SK-N-SH treated with all-trans-retinoic acid at 6 μM for 48 hours (cell line): Measurements from ENCODE around the gene PFN2.
"Not testable (repeated sequence)": the region's sequence is repeated elsewhere in the genome, so short reads cannot be mapped to it uniquely, and the experiment has no call there.

ENCODE experiments used
- ATAC-seq: fragments of 200-7000 bp; cut with Tn5 transposase; 3 replicates; pipeline ENCODE4 v1.9.1; 2020; ENCODE audit warnings: mild to moderate bottlenecking, moderate library complexity
- BACH2 ChIP-seq: fragments of 250-450 bp; sonication (Bioruptor Pico); IDR thresholded peaks from 2 replicates; pipeline ENCODE4 v1.9.0; 2021; ENCODE audit warnings: mild to moderate bottlenecking, borderline replicate concordance
- CSRNP3 ChIP-seq: fragments of 250-450 bp; sonication (Bioruptor Pico); IDR thresholded peaks from 2 replicates; pipeline ENCODE4 v1.5.1; 2021; ENCODE audit warnings: mild to moderate bottlenecking, moderate library complexity
- GLIS3 ChIP-seq: fragments of 250-450 bp; sonication (Bioruptor Pico); IDR thresholded peaks from 2 replicates; pipeline ENCODE4 v1.5.0; 2020; ENCODE audit warnings: mild to moderate bottlenecking, moderate library complexity
- ISL1 ChIP-seq: fragments of 250-450 bp; sonication (Bioruptor Pico); IDR thresholded peaks from 2 replicates; pipeline ENCODE4 v2.1.2; 2022; ENCODE audit warnings: mild to moderate bottlenecking, moderate library complexity
- OSR1 ChIP-seq: fragments of 250-450 bp; sonication (Bioruptor Pico); IDR thresholded peaks from 2 replicates; pipeline ENCODE4 v1.8.0; 2022; ENCODE audit warnings: moderate library complexity, mild to moderate bottlenecking, inconsistent platforms
- PATZ1 ChIP-seq: fragments of 250-450 bp; sonication (Bioruptor Pico); IDR thresholded peaks from 2 replicates; pipeline ENCODE4 v1.8.0; 2020; ENCODE audit warnings: mild to moderate bottlenecking, moderate library complexity, borderline replicate concordance
- POU6F1 ChIP-seq: fragments of 250-450 bp; sonication (Bioruptor Pico); IDR thresholded peaks from 2 replicates; pipeline ENCODE4 v1.8.0; 2021; ENCODE audit warnings: low read depth, mild to moderate bottlenecking, moderate library complexity, borderline replicate concordance
- PPARA ChIP-seq: fragments of 250-450 bp; sonication (Bioruptor Pico); IDR thresholded peaks from 2 replicates; pipeline ENCODE4 v1.5.0; 2020; ENCODE audit warnings: mild to moderate bottlenecking, borderline replicate concordance
- SNAI2 ChIP-seq: fragments of 250-450 bp; sonication (Bioruptor Pico); IDR thresholded peaks from 2 replicates; pipeline ENCODE4 v1.5.0; 2020; ENCODE audit warnings: mild to moderate bottlenecking, moderate library complexity
- TCF4 ChIP-seq: fragments of 250-450 bp; sonication (Bioruptor Pico); IDR thresholded peaks from 2 replicates; pipeline ENCODE4 v1.8.0; 2021; ENCODE audit warnings: mild to moderate bottlenecking, moderate library complexity, borderline replicate concordance
- TOX ChIP-seq: fragments of 250-450 bp; sonication (Bioruptor Pico); IDR thresholded peaks from 2 replicates; pipeline ENCODE4 v1.8.0; 2021; ENCODE audit warnings: mild to moderate bottlenecking, moderate library complexity, borderline replicate concordance
- TSHZ2 ChIP-seq: fragments of 250-450 bp; sonication (Bioruptor Pico); IDR thresholded peaks from 2 replicates; pipeline ENCODE4 v1.5.0; 2020; ENCODE audit warnings: mild to moderate bottlenecking, moderate library complexity
- ZFP3 ChIP-seq: fragments of 250-450 bp; sonication (Bioruptor Pico); IDR thresholded peaks from 2 replicates; pipeline ENCODE4 v1.5.0; 2020; ENCODE audit warnings: mild to moderate bottlenecking, moderate library complexity
- ZFP30 ChIP-seq: fragments of 450-650 bp; formaldehyde crosslinking; IDR thresholded peaks from 2 replicates; pipeline ENCODE4 v1.5.0; 2022; ENCODE audit warnings: mild to moderate bottlenecking, moderate library complexity
- ZNF70 ChIP-seq: fragments of 450-650 bp; formaldehyde crosslinking; IDR thresholded peaks from 2 replicates; pipeline ENCODE4 v1.5.0; 2020; ENCODE audit warnings: mild to moderate bottlenecking, moderate library complexity
- ZNF8 ChIP-seq: fragments of 450-650 bp; formaldehyde crosslinking; IDR thresholded peaks from 2 replicates; pipeline ENCODE4 v1.5.0; 2020; ENCODE audit warnings: mild to moderate bottlenecking, moderate library complexity

The PFN2 gene

GRCh38 chr3:149947231-149947630 is 23.5 kb downstream of the PFN2 start:
- TF ChIP-seq ISL1 (no peak), TSHZ2 (CRISPR knock-in tag) (no peak), ZNF70 (CRISPR knock-in tag) (no peak), ZFP3 (no peak), CSRNP3 (CRISPR knock-in tag) (no peak), TCF4 (no peak), ZFP30 (CRISPR knock-in tag) (no peak), SNAI2 (CRISPR knock-in tag) (no peak), OSR1 (no peak), BACH2 (no peak)
- ATAC-seq = no peak

GRCh38 chr3:149943966-149944365 is 26.7 kb downstream of the PFN2 start:
- TF ChIP-seq ZNF8 (CRISPR knock-in tag) = peak; percentile 64
- not testable (repeated sequence) for ATAC-seq

- ATAC-seq = no peak
- TF ChIP-seq PPARA (no peak), BACH2 (no peak), ISL1 (no peak), TOX (CRISPR knock-in tag) (no peak), TSHZ2 (CRISPR knock-in tag) (no peak)
Observed at GRCh38 chr3:149942409-149942808, 28.3 kb downstream of the PFN2 start.

- ATAC-seq = no peak
- TF ChIP-seq GLIS3 (CRISPR knock-in tag) (no peak), PATZ1 (CRISPR knock-in tag) (no peak), TCF4 (no peak), CSRNP3 (CRISPR knock-in tag) (no peak), OSR1 (no peak), TSHZ2 (CRISPR knock-in tag) (no peak), ZNF70 (CRISPR knock-in tag) (no peak), ISL1 (no peak), POU6F1 (CRISPR knock-in tag) (no peak), ZFP3 (no peak)
Observed at GRCh38 chr3:149941946-149942345, 28.7 kb downstream of the PFN2 start.
